K562 (cell line): ENCODE measurements around the gene PIH1D1. TPM values are rescaled to one million over a fixed set of nuclear protein-coding genes. Genes with fewer than 3 reads are reported as not detected.

Experiments used
- ATAC-seq: fragments of 200-7000 bp; cut with Tn5 transposase; 3 replicates; pipeline ENCODE4 v1.9.1; 2020; ENCODE audit warnings: moderate library complexity
- BruUV-seq: library from RNA; stranded (reverse); fragments of 400-500 nt; replicated peaks from 2 replicates; lab custom pipeline; 2021; lab: Mats Ljungman, UMichigan
- CTCF ChIA-PET: fragments of 300-600 bp; formaldehyde crosslinking; extraction: SDS; loops from one replicate; lab custom pipeline; 2021; ENCODE audit warnings: low intra/inter-chr PET ratio; lab: Yijun Ruan, JAX
- POLR2A ChIA-PET: fragments of 300-600, 350-650 bp; sonication (Branson Sonifier 250); formaldehyde crosslinking; extraction: SDS; loops from one replicate; lab custom pipeline; 2021; ENCODE audit warnings: antibody characterized with exemption, inconsistent platforms; lab: Yijun Ruan, JAX
- DNase-seq, 4 experiments: peaks; one replicate each; pipeline versions ENCODE4 v3.0.0 to v3.0.0-alpha.2; 2011 to 2018; ENCODE audit warnings: low spot score in 3 of 4, mixed read lengths in 3 of 4; ENCODE audit errors: extremely low read depth in 1 of 4
- FAIRE-seq: peaks from 2 replicates; lab custom pipeline; 2011; peaks lifted over from hg19 to GRCh38; lab: Jason Lieb, UNC
- H2AFZ ChIP-seq: 2 replicates; pipeline ENCODE4 v1.6.0; 2011; ENCODE audit warnings: low read depth, low read length, control low read depth, inconsistent platforms
- H3K27ac ChIP-seq: fragments of 200-600 bp; 3 replicates; pipeline ENCODE4 v1.8.0; 2011; ENCODE audit warnings: low read depth, mild to moderate bottlenecking, control low read depth, inconsistent platforms, low read length, moderate library complexity, mixed read lengths; ENCODE audit errors: extremely low read depth
- H3K27me3 ChIP-seq, 2 experiments: fragments of 300-600 bp in 1 of 2; 2 replicates in 1 of 2; 3 replicates in 1 of 2; pipeline versions ENCODE4 v1.6.0 to v1.8.0; 2011; ENCODE audit warnings: inconsistent platforms in 2 of 2, low read length in 2 of 2, mild to moderate bottlenecking in 1 of 2, mixed read lengths in 1 of 2, moderate library complexity in 1 of 2; ENCODE audit not compliant: control insufficient read depth in 2 of 2, insufficient read depth in 2 of 2
- H3K36me3 ChIP-seq: fragments of 300-600 bp; 3 replicates; pipeline ENCODE4 v1.8.0; 2011; ENCODE audit warnings: mild to moderate bottlenecking, low read length, inconsistent platforms; ENCODE audit not compliant: control insufficient read depth, insufficient read depth
- H3K4me1 ChIP-seq, 2 experiments: fragments of 200-600 bp in 1 of 2; replicated peaks in 1 of 2; 2 replicates in 1 of 2; 3 replicates in 1 of 2; pipeline versions ENCODE4 v1.5.1 to v1.8.0; 2011; ENCODE audit warnings: inconsistent platforms in 2 of 2, low read length in 2 of 2, mild to moderate bottlenecking in 1 of 2, mixed read lengths in 1 of 2, moderate library complexity in 1 of 2; ENCODE audit not compliant: control insufficient read depth in 2 of 2, insufficient read depth in 2 of 2
- H3K4me2 ChIP-seq: 2 replicates; pipeline ENCODE4 v1.6.1; 2011; ENCODE audit warnings: low read length, control low read depth, inconsistent platforms, mixed read lengths; ENCODE audit not compliant: insufficient read depth
- H3K4me3 ChIP-seq: fragments of 200-600 bp; sonication (generic), shearing (Covaris generic); 2 replicates; pipeline ENCODE4 v1.5.1; 2016; ENCODE audit warnings: control low read depth, inconsistent platforms
- H3K79me2 ChIP-seq: fragments of 200-600 bp; 3 replicates; pipeline ENCODE4 v1.8.0; 2011; ENCODE audit warnings: low read length, inconsistent platforms; ENCODE audit not compliant: control insufficient read depth, insufficient read depth
- H3K9ac ChIP-seq, 2 experiments: 2 replicates each; pipeline versions ENCODE4 v1.6.0 to v1.6.1; 2011; ENCODE audit warnings: low read depth in 2 of 2, low read length in 2 of 2, control low read depth in 1 of 2, inconsistent platforms in 1 of 2, mild to moderate bottlenecking in 1 of 2, mixed read lengths in 1 of 2; ENCODE audit not compliant: insufficient read depth in 1 of 2
- H3K9me1 ChIP-seq: one replicate; pipeline ENCODE4 v1.6.0; 2011; ENCODE audit warnings: inconsistent platforms, mild to moderate bottlenecking, low read length, moderate library complexity; ENCODE audit not compliant: control insufficient read depth, insufficient read depth
- H3K9me3 ChIP-seq: replicated peaks from 2 replicates; pipeline ENCODE4 v1.5.1; 2011; ENCODE audit warnings: low read depth, low read length, inconsistent platforms; ENCODE audit not compliant: control insufficient read depth, insufficient read depth
- H4K20me1 ChIP-seq: replicated peaks from 2 replicates; pipeline ENCODE4 v1.6.1; 2011; ENCODE audit warnings: low read length, inconsistent platforms, mixed read lengths; ENCODE audit not compliant: control insufficient read depth, insufficient read depth
- CREB5 ChIP-seq: fragments of 250-450 bp; sonication (Bioruptor Pico); IDR thresholded peaks from 2 replicates; pipeline ENCODE4 v1.5.0; 2020; ENCODE audit warnings: mild to moderate bottlenecking
- ELF1 ChIP-seq: fragments of 200-800 bp; sonication (Bioruptor generic); IDR thresholded peaks from 2 replicates; pipeline ENCODE4 v1.6.1; 2016; ENCODE audit warnings: missing genetic modification characterization, missing compliant biosample characterization
- ILK ChIP-seq: fragments of 450-650 bp; IDR thresholded peaks from 2 replicates; pipeline ENCODE4 v1.6.1; 2016; ENCODE audit warnings: missing genetic modification characterization, low read depth, mild to moderate bottlenecking, missing compliant biosample characterization, moderate library complexity, borderline replicate concordance
- MCM5 ChIP-seq: fragments of 450-650 bp; IDR thresholded peaks from 2 replicates; pipeline ENCODE4 v1.6.1; 2016; ENCODE audit warnings: low read depth
- NCOA1 ChIP-seq: fragments of 450-650 bp; IDR thresholded peaks from 2 replicates; pipeline ENCODE4 v1.6.1; 2016; ENCODE audit warnings: low read depth
- RB1 ChIP-seq: fragments of 450-650 bp; IDR thresholded peaks from 2 replicates; pipeline ENCODE4 v1.6.1; 2017; ENCODE audit warnings: low read depth, mild to moderate bottlenecking
- SRSF3 ChIP-seq: fragments of 200-400 bp; formaldehyde crosslinking; IDR thresholded peaks from 2 replicates; pipeline ENCODE4 v1.6.1; 2016; ENCODE audit warnings: mild to moderate bottlenecking, low read length, moderate library complexity; ENCODE audit not compliant: insufficient read depth
- UBTF ChIP-seq, 2 experiments: IDR thresholded peaks; 2 replicates each; pipeline ENCODE4 v1.6.1; 2012; ENCODE audit warnings: improper control_type of control experiment in 2 of 2, low read depth in 2 of 2, low read length in 2 of 2, borderline replicate concordance in 1 of 2
- ZBTB5 ChIP-seq: fragments of 450-650 bp; IDR thresholded peaks from 2 replicates; pipeline ENCODE4 v1.6.1; 2017; ENCODE audit warnings: antibody characterized with exemption
- ZFP1 ChIP-seq: fragments of 450-650 bp; formaldehyde crosslinking; IDR thresholded peaks from 2 replicates; pipeline ENCODE4 v1.4.0; 2020; ENCODE audit warnings: mild to moderate bottlenecking, mixed read lengths
- ZFP36 ChIP-seq: fragments of 150-350 bp; IDR thresholded peaks from 2 replicates; pipeline ENCODE4 v1.6.1; 2018; ENCODE audit warnings: low read length, low read depth; ENCODE audit not compliant: partially characterized antibody
- ZNF184 ChIP-seq: sonication (generic); formaldehyde crosslinking; IDR thresholded peaks from 2 replicates; pipeline ENCODE4 v1.5.0; 2020; ENCODE audit warnings: missing genetic modification reagents
- ZNF41 ChIP-seq: fragments of 250-450 bp; sonication (Bioruptor Pico); conservative IDR thresholded peaks from 2 replicates; pipeline ENCODE4 v1.4.0; 2020; ENCODE audit warnings: mild to moderate bottlenecking
- ZNF507 ChIP-seq: conservative IDR thresholded peaks from 2 replicates; pipeline ENCODE4 v1.6.1; 2017; ENCODE audit warnings: missing genetic modification characterization, missing compliant biosample characterization
- WGBS: fragments of 100-300 bp; shearing (Covaris generic); methylation state at CpG from one replicate; pipeline ENCODE4 v1.1.6; 2016; ENCODE audit warnings: low coverage, mixed read lengths; ENCODE audit not compliant: insufficient coverage; ENCODE audit errors: missing lambda C conversion rate; 5-methylcytosine and 5-hydroxymethylcytosine counted together
- in situ Hi-C: fragments of 300-500 bp; cut with MboI; formaldehyde crosslinking; loops from 4 replicates; pipeline ENCODE4 v1.15.0; 2018; ENCODE audit warnings: inconsistent platforms, mixed read lengths
- intact Hi-C: fragments of 100-400 bp; cut with micrococcal nuclease; formaldehyde crosslinking; loops from 2 replicates; pipeline ENCODE4 v1.14.2; 2022
- polyA plus RNA-seq, 8 experiments: library from polyadenylated mRNA; depleted of rRNA in 4 of 8; stranded (reverse) in 5 of 8; unstranded in 3 of 8; fragments of >200 nt; fragmentation: Nextera tagmentation in 2 of 8; fragmentation: Illumina TruSeq in 1 of 8; extraction: Ambion mirVana in 2 of 8; extraction: Trizol in 1 of 8; gene quantifications; 2 replicates each; pipeline versions ENCODE4 v1.2.1 to v1.2.3, GENCODE V29; 2011 to 2014; ENCODE audit warnings: inconsistent platforms in 1 of 8, missing spikeins in 1 of 8
- total RNA-seq, 7 experiments: library from RNA; depleted of rRNA in 6 of 7; stranded (reverse); fragments of >200 nt in 6 of 7; fragmentation: Illumina TruSeq in 2 of 7; extraction: Trizol in 2 of 7; gene quantifications; 2 replicates each; pipeline versions ENCODE4 v1.2.1 to v1.2.3, GENCODE V29; 2011 to 2021; ENCODE audit warnings: low replicate concordance in 1 of 7

The PIH1D1 gene
- total and polyA plus RNA-seq, 9 of the 15 experiments (the other 6 are each of a cell fraction or from before 2014, with no cell fraction given), result 26.5 to 224 (median 137) TPM

GRCh38 chr19:49475995-49476880 lies 24.6 kb upstream of the PIH1D1 start:
- Histone ChIP-seq H3K36me3 (no peaks in the 10 kb centered on the region), H3K9me1 (no peaks in the 10 kb centered on the region), H3K27ac (no peak overlapping the region), H3K4me2 (peak overlapping the region; percentile 37; the same call in 1 of the 2 replicates), H3K4me3 (no peak overlapping the region), H3K27me3 (no peaks in the 10 kb centered on the region), H3K79me2 (no peaks in the 10 kb centered on the region), H4K20me1 (no peaks in the 10 kb centered on the region), H3K4me1 (peaks cover 11 to 46% of the 10 kb centered on the region in 2 experiments), H3K9me3 (no peaks in the 10 kb centered on the region), H3K9ac (no peak overlapping the region; a peak in 1 of 4 replicates), H2AFZ (peak overlapping the region; percentile 60)
- intact Hi-C loops, result no loop called here
- FAIRE-seq (peak; percentile 78), DNase-seq (peak; percentile 60 to 76 (median 64)), ATAC-seq (peak; percentile 85)
- 47% methylated on average over 17 of the region's 27 CpGs for WGBS
- POLR2A ChIA-PET, result interaction anchor here (0.6 to 1.7 kb wide), 6 partner anchors 12 to 145 kb away, joined by 3 to 16 read pairs (median 4); partner anchors contain the start of genes PIH1D1, RPL13A and SLC17A7
- in situ Hi-C loops, result no loop called here
- CTCF ChIA-PET, result interaction anchor here (0.6 to 0.9 kb wide), 2 partner anchors 84 to 204 kb away, joined by 4 read pairs; no protein-coding TSS in a partner anchor
- no TSS peak for BruUV-seq
- TF ChIP-seq ZFP1 (CRISPR knock-in tag) (no peak), ZNF41 (no peak), ELF1 (tag) (no peak), SRSF3 (no peak), ZBTB5 (no peak), CREB5 (CRISPR knock-in tag) (no peak), ZFP36 (peak; percentile 75), RB1 (0 out of 2 replicates have a peak, but pooled peaks have one; percentile 39), UBTF (IDR thresholded peaks at IDR 0.05; ENCODE audit: borderline replicate concordance in 1 of 2, low read depth in 2 of 2, low read length in 2 of 2) (0 out of 4 replicates have a peak, but pooled peaks of 1 of the 2 experiments have one; percentile 6), MCM5 (no peak), ZNF507 (no peak), ZNF184 (CRISPR knock-in tag) (no peak), NCOA1 (no peak), ILK (tag) (no peak)
